D721Med (cell line): ENCODE results near the gene MMAB.

ENCODE experiments used
- DNase-seq: peaks from one replicate; pipeline ENCODE4 v3.0.0; 2011; ENCODE audit warnings: low spot score; ENCODE audit not compliant: insufficient read length
- FAIRE-seq: peaks from 2 replicates; lab custom pipeline; 2011; peaks lifted over from hg19 to GRCh38; lab: Jason Lieb, UNC
- TF ChIP-seq, protein P1 (sequence below): IDR thresholded peaks from 2 replicates; pipeline ENCODE4 v1.5.1; 2012; ENCODE audit warnings: mild to moderate bottlenecking, control low read depth; ENCODE audit not compliant: insufficient read depth; ENCODE audit errors: missing control alignments

The MMAB gene

DNA sequence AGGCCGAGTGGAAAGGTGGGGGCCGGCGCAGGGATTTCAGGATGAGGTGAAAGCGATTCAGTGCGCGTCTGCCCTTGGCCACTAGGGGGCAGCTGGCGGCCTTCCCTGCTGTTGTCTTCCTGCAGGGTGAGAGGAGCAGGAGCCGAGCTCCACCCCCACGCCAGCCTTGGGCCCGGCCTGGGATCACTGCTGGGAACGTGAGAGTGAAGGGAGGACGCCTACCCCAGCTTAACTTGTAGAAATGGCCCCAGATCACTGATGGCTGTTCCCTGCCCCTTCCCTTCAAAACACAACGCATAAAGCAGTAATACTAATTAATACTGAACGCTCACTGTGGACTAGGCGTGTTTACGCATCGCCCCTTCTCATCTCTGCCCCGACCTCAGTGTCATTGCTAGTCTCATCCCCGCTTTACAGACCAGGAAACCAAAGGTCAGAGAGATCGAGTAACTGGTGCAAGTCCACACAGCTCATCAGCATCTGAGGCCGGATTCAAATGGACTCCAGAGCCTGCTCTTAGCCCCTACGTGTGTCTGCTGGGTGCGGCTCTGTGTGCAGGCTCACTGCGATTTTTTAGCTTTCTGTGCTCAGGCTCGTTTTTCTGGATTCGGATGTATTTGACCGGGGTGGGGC is 24.6 kb upstream of the MMAB start:
- TF ChIP-seq, protein P1, sequence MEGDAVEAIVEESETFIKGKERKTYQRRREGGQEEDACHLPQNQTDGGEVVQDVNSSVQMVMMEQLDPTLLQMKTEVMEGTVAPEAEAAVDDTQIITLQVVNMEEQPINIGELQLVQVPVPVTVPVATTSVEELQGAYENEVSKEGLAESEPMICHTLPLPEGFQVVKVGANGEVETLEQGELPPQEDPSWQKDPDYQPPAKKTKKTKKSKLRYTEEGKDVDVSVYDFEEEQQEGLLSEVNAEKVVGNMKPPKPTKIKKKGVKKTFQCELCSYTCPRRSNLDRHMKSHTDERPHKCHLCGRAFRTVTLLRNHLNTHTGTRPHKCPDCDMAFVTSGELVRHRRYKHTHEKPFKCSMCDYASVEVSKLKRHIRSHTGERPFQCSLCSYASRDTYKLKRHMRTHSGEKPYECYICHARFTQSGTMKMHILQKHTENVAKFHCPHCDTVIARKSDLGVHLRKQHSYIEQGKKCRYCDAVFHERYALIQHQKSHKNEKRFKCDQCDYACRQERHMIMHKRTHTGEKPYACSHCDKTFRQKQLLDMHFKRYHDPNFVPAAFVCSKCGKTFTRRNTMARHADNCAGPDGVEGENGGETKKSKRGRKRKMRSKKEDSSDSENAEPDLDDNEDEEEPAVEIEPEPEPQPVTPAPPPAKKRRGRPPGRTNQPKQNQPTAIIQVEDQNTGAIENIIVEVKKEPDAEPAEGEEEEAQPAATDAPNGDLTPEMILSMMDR: peak; percentile 92
- FAIRE-seq (no peak), DNase-seq (peak; percentile 96)

- DNase-seq: no peak
- no peak for FAIRE-seq
- TF ChIP-seq, protein P1: no peak
These were observed 24.1 kb upstream of the MMAB start for GRCh38 chr12:109597414-109597794.

- DNase-seq (no peak), FAIRE-seq (no peak)
- TF ChIP-seq, protein P1: no peak
These were observed 23.3 kb upstream of the MMAB start for GRCh38 chr12:109596418-109597244.

DNA sequence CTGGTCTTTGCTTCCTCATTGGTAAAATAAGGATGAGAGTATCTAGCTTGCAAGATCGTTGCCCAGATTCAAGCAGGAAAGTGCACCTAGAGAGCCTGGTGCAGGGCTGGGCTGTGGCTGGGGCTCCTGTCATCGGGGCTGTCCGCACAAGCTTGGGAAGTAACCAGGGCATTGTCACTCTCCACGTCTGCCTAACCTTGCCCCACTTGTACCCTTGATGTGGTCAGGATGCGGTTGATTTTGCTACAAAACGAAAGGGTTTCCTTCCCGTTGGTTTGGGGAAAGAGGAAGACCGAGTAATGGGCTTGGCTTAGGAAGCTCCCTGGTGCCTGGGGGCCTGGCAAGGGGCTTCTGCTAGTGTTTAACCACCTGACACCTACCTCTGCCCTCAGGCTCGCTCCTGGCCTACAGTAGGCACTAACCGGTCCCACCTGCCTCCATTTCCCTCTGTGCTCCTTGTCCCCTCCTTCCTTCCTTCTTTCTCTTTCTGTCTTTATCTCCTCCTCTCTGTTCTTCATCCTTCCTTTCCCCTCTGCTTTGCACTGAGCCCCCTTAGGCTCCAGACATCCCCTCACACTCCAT is 22.1 kb upstream of the MMAB start:
- TF ChIP-seq, protein P1: no peak
- DNase-seq (no peak), FAIRE-seq (no peak)

DNA sequence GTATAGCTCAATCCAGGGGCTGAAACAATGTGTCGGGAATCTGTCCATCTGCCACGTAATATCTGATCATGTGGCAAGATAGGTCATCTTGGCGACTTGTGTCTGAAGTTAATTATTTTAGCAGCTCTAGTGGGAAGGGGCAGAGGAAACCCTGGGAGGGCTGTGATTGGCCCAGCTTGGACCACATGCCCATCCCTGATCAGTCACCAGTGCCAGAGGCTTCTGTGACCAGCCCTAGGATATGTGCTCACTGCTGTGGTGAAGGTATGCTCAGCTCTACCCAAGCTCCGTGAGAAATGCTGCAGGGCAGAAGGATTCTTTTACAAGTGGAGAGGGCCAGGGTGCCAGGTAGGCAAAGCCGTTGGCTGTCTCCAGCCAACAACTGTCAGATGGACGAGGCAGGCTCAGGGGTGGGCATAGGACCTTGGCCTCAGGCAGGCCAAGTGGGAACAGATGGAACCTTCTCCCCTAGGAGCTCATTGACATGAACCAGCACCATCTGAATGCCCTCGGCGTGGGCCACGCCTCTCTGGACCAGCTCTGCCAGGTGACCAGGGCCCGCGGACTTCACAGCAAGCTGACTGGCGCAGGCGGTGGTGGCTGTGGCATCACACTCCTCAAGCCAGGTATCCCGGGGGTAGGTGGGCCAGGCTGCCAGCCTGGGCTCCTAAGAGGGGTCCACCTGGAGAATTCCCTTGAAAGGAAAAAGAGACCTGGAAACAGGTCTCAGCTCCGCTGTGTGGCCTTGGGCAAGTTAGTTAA is 21.4 kb upstream of the MMAB start:
- no peak for FAIRE-seq
- DNase-seq: no peak
- TF ChIP-seq, protein P1: no peak

GRCh38 chr12:109592905-109593272 is 19.6 kb upstream of the MMAB start:
- DNase-seq: no peak
- TF ChIP-seq, protein P1: no peak
- no peak for FAIRE-seq
